IPS-20b (cell line): ENCODE results near the gene COL11A1.
"Not testable (repeated sequence)": the region's sequence is repeated elsewhere in the genome, so short reads cannot be mapped to it uniquely, and the experiment has no call there.

Experiments
- H3K27ac ChIP-seq: one replicate; pipeline ENCODE4 v1.5.1; 2013; ENCODE audit warnings: low read length
- H3K27me3 ChIP-seq: 2 replicates; pipeline ENCODE4 v1.6.1; 2013; ENCODE audit warnings: mild to moderate bottlenecking, low read length, inconsistent platforms; ENCODE audit not compliant: insufficient read depth
- H3K36me3 ChIP-seq: 2 replicates; pipeline ENCODE4 v1.6.1; 2013; ENCODE audit warnings: low read depth, mild to moderate bottlenecking, inconsistent platforms, low read length, moderate library complexity; ENCODE audit not compliant: insufficient read depth
- H3K4me1 ChIP-seq: 2 replicates; pipeline ENCODE4 v1.6.1; 2013; ENCODE audit warnings: mild to moderate bottlenecking, control low read depth, inconsistent platforms, low read length, moderate library complexity; ENCODE audit not compliant: insufficient read depth
- H3K4me3 ChIP-seq: 2 replicates; pipeline ENCODE4 v1.5.1; 2013; ENCODE audit warnings: mild to moderate bottlenecking, low read length, inconsistent platforms
- H3K9ac ChIP-seq: 2 replicates; pipeline ENCODE4 v1.6.1; 2013; ENCODE audit warnings: low read depth, mild to moderate bottlenecking, inconsistent platforms, low read length, moderate library complexity
- H3K9me3 ChIP-seq: 2 replicates; pipeline ENCODE4 v1.6.1; 2013; ENCODE audit warnings: mild to moderate bottlenecking, low read depth, low read length, inconsistent platforms; ENCODE audit not compliant: insufficient read depth

COL11A1 gene

GRCh38 chr1:102826706-102827105 lies 281.6 kb downstream of the COL11A1 start:
- not testable (repeated sequence) for H3K36me3 ChIP-seq, H3K27ac ChIP-seq, H3K9me3 ChIP-seq, H3K9ac ChIP-seq, H3K4me3 ChIP-seq, H3K4me1 ChIP-seq, H3K27me3 ChIP-seq
